ENCODE measurements around the gene CEACAM6.

Gene CEACAM6

GRCh38 chr19:41740415-41741243 lies 14.7 kb upstream of the CEACAM6 start:
- no peak overlapping the region for H4K91ac ChIP-seq (ENCODE audit: low read length)
- WGBS = 37% methylated on average over 5 of the region's 5 CpGs

GRCh38 chr19:41741244-41741554 lies 14.1 kb upstream of the CEACAM6 start:
- H3K4me1 ChIP-seq (ENCODE audit: control insufficient read depth, insufficient read depth, low read depth, low read length) = no peaks in the 10 kb centered on the region
- WGBS = 66% methylated on average over 2 of the region's 2 CpGs
- H3K4me3 ChIP-seq (ENCODE audit: insufficient read depth in 1 of 2, low read depth in 1 of 2, low read length in 2 of 2) = no peak overlapping the region
- peaks cover 15 to 34% of the 10 kb centered on the region in 2 experiments for H3K27me3 ChIP-seq (ENCODE audit: control insufficient read depth in 1 of 2, insufficient read depth in 1 of 2, low read length in 2 of 2)
- H3K9me3 ChIP-seq (ENCODE audit: control insufficient read depth, low read length) = no peaks in the 10 kb centered on the region
- no peak overlapping the region for H2AK5ac ChIP-seq (ENCODE audit: low read length, severe bottlenecking)
- H3K14ac ChIP-seq (ENCODE audit: low read length in 2 of 2) = no peak overlapping the region
- H4K8ac ChIP-seq (ENCODE audit: low read length) = no peak overlapping the region
- no peaks in the 10 kb centered on the region for H3K79me1 ChIP-seq (replicated peaks; ENCODE audit: low read length, poor library complexity, severe bottlenecking)
- no peak overlapping the region for H2BK5ac ChIP-seq (ENCODE audit: low read depth, low read length, poor library complexity, severe bottlenecking)
- no peak overlapping the region for H3K18ac ChIP-seq (ENCODE audit: low read depth in 1 of 2, low read length in 2 of 2)
- H3K4me2 ChIP-seq (ENCODE audit: low read length, poor library complexity, severe bottlenecking) = no peak overlapping the region
- H3K4ac ChIP-seq (ENCODE audit: low read depth in 1 of 2, low read length in 2 of 2) = no peak overlapping the region
- H3K36me3 ChIP-seq (ENCODE audit: control insufficient read depth in 1 of 2, insufficient read depth in 2 of 2, low read depth in 1 of 2, low read length in 2 of 2) = no peaks in the 10 kb centered on the region
- no peak overlapping the region for H2BK12ac ChIP-seq (ENCODE audit: low read length in 2 of 2)
- no peak overlapping the region for H3K23ac ChIP-seq (ENCODE audit: low read length in 2 of 2)
- H3K27ac ChIP-seq (ENCODE audit: low read length, poor library complexity, severe bottlenecking) = no peak overlapping the region
- no peak for DNase-seq
- no peak overlapping the region for H2BK120ac ChIP-seq (ENCODE audit: low read depth, low read length)
- no peak overlapping the region for H3K9ac ChIP-seq (ENCODE audit: low read length)
- H4K91ac ChIP-seq (ENCODE audit: low read length) = no peak overlapping the region
- no peak overlapping the region for H2BK15ac ChIP-seq (ENCODE audit: low read depth, poor library complexity, severe bottlenecking)
- H2AFZ ChIP-seq (ENCODE audit: low read depth, low read length) = no peak overlapping the region

More at GRCh38 chr19:41740415-41741243, 14.7 kb upstream of the CEACAM6 start:
- no peaks in the 10 kb centered on the region for H3K36me3 ChIP-seq (ENCODE audit: control insufficient read depth in 1 of 2, insufficient read depth in 2 of 2, low read depth in 1 of 2, low read length in 2 of 2)
- no peak overlapping the region for H2AFZ ChIP-seq (ENCODE audit: low read depth, low read length)
- no peaks in the 10 kb centered on the region for H3K4me1 ChIP-seq (ENCODE audit: control insufficient read depth, insufficient read depth, low read depth, low read length)
- H2AK5ac ChIP-seq (ENCODE audit: low read length, severe bottlenecking) = no peak overlapping the region
- H3K9ac ChIP-seq (ENCODE audit: low read length) = no peak overlapping the region
- no peaks in the 10 kb centered on the region for H3K9me3 ChIP-seq (ENCODE audit: control insufficient read depth, low read length)
- no peak overlapping the region for H2BK15ac ChIP-seq (ENCODE audit: low read depth, poor library complexity, severe bottlenecking)
- DNase-seq = no peak
- no peak overlapping the region for H3K4me2 ChIP-seq (ENCODE audit: low read length, poor library complexity, severe bottlenecking)
- H3K27ac ChIP-seq (ENCODE audit: low read length, poor library complexity, severe bottlenecking) = no peak overlapping the region
- H2BK120ac ChIP-seq (ENCODE audit: low read depth, low read length) = no peak overlapping the region
- no peak overlapping the region for H2BK5ac ChIP-seq (ENCODE audit: low read depth, low read length, poor library complexity, severe bottlenecking)
- no peaks in the 10 kb centered on the region for H3K79me1 ChIP-seq (replicated peaks; ENCODE audit: low read length, poor library complexity, severe bottlenecking)
- H3K23ac ChIP-seq (ENCODE audit: low read length in 2 of 2) = no peak overlapping the region
- H4K8ac ChIP-seq (ENCODE audit: low read length) = no peak overlapping the region
- H3K18ac ChIP-seq (ENCODE audit: low read depth in 1 of 2, low read length in 2 of 2) = no peak overlapping the region
- no peak overlapping the region for H3K4me3 ChIP-seq (ENCODE audit: insufficient read depth in 1 of 2, low read depth in 1 of 2, low read length in 2 of 2)
- no peak overlapping the region for H3K4ac ChIP-seq (ENCODE audit: low read depth in 1 of 2, low read length in 2 of 2)
- H2BK12ac ChIP-seq (ENCODE audit: low read length in 2 of 2) = no peak overlapping the region
- no peak overlapping the region for H3K14ac ChIP-seq (ENCODE audit: low read length in 2 of 2)
- peaks cover 12 to 34% of the 10 kb centered on the region in 2 experiments for H3K27me3 ChIP-seq (ENCODE audit: control insufficient read depth in 1 of 2, insufficient read depth in 1 of 2, low read length in 2 of 2)

GRCh38 chr19:41744850-41745249 lies 10.5 kb upstream of the CEACAM6 start:
- H3K9me3 ChIP-seq (ENCODE audit: control insufficient read depth, low read length) = no peaks in the 10 kb centered on the region
- no peak overlapping the region for H2BK12ac ChIP-seq (ENCODE audit: low read length in 2 of 2)
- H3K4me1 ChIP-seq (ENCODE audit: control insufficient read depth, insufficient read depth, low read depth, low read length) = no peaks in the 10 kb centered on the region
- H4K8ac ChIP-seq (ENCODE audit: low read length) = no peak overlapping the region
- H3K27ac ChIP-seq (ENCODE audit: low read length, poor library complexity, severe bottlenecking) = no peak overlapping the region
- H3K36me3 ChIP-seq (ENCODE audit: control insufficient read depth in 1 of 2, insufficient read depth in 2 of 2, low read depth in 1 of 2, low read length in 2 of 2) = no peaks in the 10 kb centered on the region
- H3K23ac ChIP-seq (ENCODE audit: low read length in 2 of 2) = no peak overlapping the region
- H2BK5ac ChIP-seq (ENCODE audit: low read depth, low read length, poor library complexity, severe bottlenecking) = no peak overlapping the region
- no peak overlapping the region for H2AK5ac ChIP-seq (ENCODE audit: low read length, severe bottlenecking)
- WGBS = 39% methylated on average over 4 of the region's 4 CpGs
- H2BK120ac ChIP-seq (ENCODE audit: low read depth, low read length) = no peak overlapping the region
- H3K4me3 ChIP-seq (ENCODE audit: insufficient read depth in 1 of 2, low read depth in 1 of 2, low read length in 2 of 2) = no peak overlapping the region
- no peak overlapping the region for H2AFZ ChIP-seq (ENCODE audit: low read depth, low read length)
- peaks cover 30 to 47% of the 10 kb centered on the region in 2 experiments for H3K27me3 ChIP-seq (ENCODE audit: control insufficient read depth in 1 of 2, insufficient read depth in 1 of 2, low read length in 2 of 2)
- no peak for DNase-seq
- H3K79me1 ChIP-seq (replicated peaks; ENCODE audit: low read length, poor library complexity, severe bottlenecking) = no peaks in the 10 kb centered on the region
- no peak overlapping the region for H2BK15ac ChIP-seq (ENCODE audit: low read depth, poor library complexity, severe bottlenecking)
- H4K91ac ChIP-seq (ENCODE audit: low read length) = no peak overlapping the region
- H3K4ac ChIP-seq (ENCODE audit: low read depth in 1 of 2, low read length in 2 of 2) = no peak overlapping the region
- H3K9ac ChIP-seq (ENCODE audit: low read length) = no peak overlapping the region
- no peak overlapping the region for H3K18ac ChIP-seq (ENCODE audit: low read depth in 1 of 2, low read length in 2 of 2)
- no peak overlapping the region for H3K4me2 ChIP-seq (ENCODE audit: low read length, poor library complexity, severe bottlenecking)
- no peak overlapping the region for H3K14ac ChIP-seq (ENCODE audit: low read length in 2 of 2)

GRCh38 chr19:41745756-41746155 lies 9.6 kb upstream of the CEACAM6 start:
- Histone ChIP-seq H3K27ac (ENCODE audit: low read length, poor library complexity, severe bottlenecking) (no peak overlapping the region), H3K9me3 (ENCODE audit: control insufficient read depth, low read length) (no peaks in the 10 kb centered on the region), H3K79me1 (replicated peaks; ENCODE audit: low read length, poor library complexity, severe bottlenecking) (no peaks in the 10 kb centered on the region), H2BK5ac (ENCODE audit: low read depth, low read length, poor library complexity, severe bottlenecking) (no peak overlapping the region), H3K36me3 (ENCODE audit: control insufficient read depth in 1 of 2, insufficient read depth in 2 of 2, low read depth in 1 of 2, low read length in 2 of 2) (no peaks in the 10 kb centered on the region), H3K4me2 (ENCODE audit: low read length, poor library complexity, severe bottlenecking) (no peak overlapping the region), H2AFZ (ENCODE audit: low read depth, low read length) (no peak overlapping the region), H2BK12ac (ENCODE audit: low read length in 2 of 2) (no peak overlapping the region), H4K8ac (ENCODE audit: low read length) (no peak overlapping the region), H3K27me3 (ENCODE audit: control insufficient read depth in 1 of 2, insufficient read depth in 1 of 2, low read length in 2 of 2) (peaks cover 30 to 49% of the 10 kb centered on the region in 2 experiments), H3K9ac (ENCODE audit: low read length) (no peak overlapping the region), H2BK15ac (ENCODE audit: low read depth, poor library complexity, severe bottlenecking) (no peak overlapping the region), H3K4me1 (ENCODE audit: control insufficient read depth, insufficient read depth, low read depth, low read length) (no peaks in the 10 kb centered on the region), H2AK5ac (ENCODE audit: low read length, severe bottlenecking) (no peak overlapping the region), H3K18ac (ENCODE audit: low read depth in 1 of 2, low read length in 2 of 2) (no peak overlapping the region), H4K91ac (ENCODE audit: low read length) (no peak overlapping the region), H2BK120ac (ENCODE audit: low read depth, low read length) (no peak overlapping the region), H3K23ac (ENCODE audit: low read length in 2 of 2) (no peak overlapping the region), H3K4ac (ENCODE audit: low read depth in 1 of 2, low read length in 2 of 2) (no peak overlapping the region), H3K14ac (ENCODE audit: low read length in 2 of 2) (no peak overlapping the region), H3K4me3 (ENCODE audit: insufficient read depth in 1 of 2, low read depth in 1 of 2, low read length in 2 of 2) (no peak overlapping the region)
- DNase-seq = no peak
- 81% methylated on average over 5 of the region's 5 CpGs for WGBS
